GM12878 (cell line): ENCODE measurements around the gene BEGAIN.

Source experiments
- CTCF ChIP-seq, 3 experiments: IDR thresholded peaks in 2 of 3; conservative IDR thresholded peaks in 1 of 3; 2 replicates each; pipeline ENCODE4 v1.5.1; 2011; ENCODE audit warnings: low read depth in 3 of 3, low read length in 3 of 3, mild to moderate bottlenecking in 3 of 3, control low read depth in 2 of 3, moderate library complexity in 2 of 3, inconsistent platforms in 1 of 3, mixed read lengths in 1 of 3; ENCODE audit not compliant: control insufficient read depth in 2 of 3, insufficient read depth in 1 of 3; ENCODE audit errors: extremely low read depth in 1 of 3
- EP300 ChIP-seq, 2 experiments: fragments of 150-350 bp in 1 of 2; IDR thresholded peaks; 2 replicates each; pipeline ENCODE4 v1.6.1; 2011 to 2012; ENCODE audit warnings: low read depth in 2 of 2, low read length in 2 of 2, borderline replicate concordance in 1 of 2, improper control_type of control experiment in 1 of 2, inconsistent platforms in 1 of 2; ENCODE audit not compliant: control insufficient read depth in 1 of 2
- GABPA ChIP-seq: IDR thresholded peaks from 2 replicates; pipeline ENCODE4 v1.6.1; 2014; ENCODE audit warnings: antibody characterized with exemption, low read depth, mild to moderate bottlenecking, inconsistent platforms

GRCh38 chr14:100573757-100574641 lies 13.2 kb downstream of the BEGAIN start:
- TF ChIP-seq GABPA, result no peak
- no peak for TF ChIP-seq CTCF (IDR thresholded peaks at IDR 0.05 in 2 of 3, conservative IDR thresholded peaks at IDR 0.05 in 1 of 3; ENCODE audit: control insufficient read depth in 2 of 3, extremely low read depth in 1 of 3, insufficient read depth in 1 of 3, low read depth in 3 of 3, low read length in 3 of 3)
- no peak for TF ChIP-seq EP300 (IDR thresholded peaks at IDR 0.05; ENCODE audit: borderline replicate concordance in 1 of 2, control insufficient read depth in 1 of 2, low read depth in 2 of 2, low read length in 2 of 2)
